ENCODE results near the gene MAN1C1. TPM values are rescaled to one million over a fixed set of nuclear protein-coding genes. Genes with fewer than 3 reads are reported as not detected.

Gene MAN1C1
- total and polyA plus RNA-seq, 8 donors, result 4.3 to 33.9 (median 6.1) TPM

GRCh38 chr1:25651036-25651640 is 34.5 kb downstream of the MAN1C1 start:
- Histone ChIP-seq H3K4me1 (peaks cover 9 to 53% (median 29%) of the 10 kb centered on the region in 4 donors), H3K4me3 (no peak overlapping the region), H3K27me3 (no peaks in the 10 kb centered on the region), H3K36me3 (peaks cover 0 to 3% (median under 1%) of the 10 kb centered on the region in 4 donors), H3K9me3 (no peaks in the 10 kb centered on the region), H3K27ac (peak overlapping the region in 1 of 5 donors; percentile 54)
- WGBS, 5 donors, result 93 to 99% (median 94%) methylated on average over 5 to 8 of the region's 8 CpGs
- no peak for DNase-seq
- intact Hi-C loops (cut with DNase I; ENCODE audit: low total_unique reads), result no loop called here
- TF ChIP-seq EP300 (IDR thresholded peaks at IDR 0.05), result no peak
- TF ChIP-seq CTCF (IDR thresholded peaks at IDR 0.05), result no peak
- no peak for TF ChIP-seq POLR2A (IDR thresholded peaks at IDR 0.05)
- TF ChIP-seq POLR2AphosphoS5 (IDR thresholded peaks at IDR 0.05), result no peak

DNA sequence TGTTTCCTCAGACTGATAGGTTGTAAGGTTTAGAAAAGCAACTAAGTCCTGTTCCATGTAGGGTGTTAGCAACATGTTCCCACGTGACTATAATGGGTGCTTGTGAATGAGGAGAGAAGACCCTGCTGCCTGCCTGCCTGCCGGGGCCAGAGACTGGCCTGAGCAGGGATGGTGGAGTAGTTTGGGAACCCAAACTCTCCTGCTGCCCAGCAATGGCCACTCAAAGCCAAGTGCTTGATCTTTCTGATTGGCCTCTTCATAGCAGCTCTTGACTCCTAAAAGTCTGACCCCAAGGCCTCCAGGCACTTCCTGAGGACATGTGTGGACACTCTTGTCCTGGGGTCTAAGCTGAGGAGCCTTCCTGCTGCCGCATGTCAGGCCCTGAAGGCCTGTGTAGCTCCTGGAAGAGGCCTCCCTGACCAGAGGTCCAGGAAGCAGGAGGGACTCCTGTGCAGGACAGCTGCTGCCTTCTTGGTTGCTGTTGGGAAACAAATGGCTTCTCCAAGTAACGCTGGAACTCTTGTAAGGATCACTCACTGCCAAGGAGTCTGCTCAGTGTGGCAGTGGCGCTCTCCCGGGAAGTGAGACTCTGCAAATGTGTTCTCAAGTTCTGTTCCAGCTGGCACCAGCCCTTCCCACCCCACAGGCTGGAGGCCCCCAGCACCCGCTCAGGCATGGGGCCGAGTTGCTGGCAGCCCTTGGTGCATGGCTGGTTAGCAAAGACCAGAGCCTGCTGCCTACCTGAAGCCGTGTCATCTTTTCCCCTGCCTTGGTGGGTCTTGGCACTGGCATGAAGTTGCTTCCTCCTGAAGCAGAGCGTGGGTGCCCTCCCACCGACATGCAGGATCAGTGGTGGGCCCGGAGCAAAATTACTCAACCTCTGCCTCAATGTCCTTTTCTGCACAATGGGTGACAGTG is 35.5 kb downstream of the MAN1C1 start:
- Histone ChIP-seq H3K4me1 (peaks cover 9 to 53% (median 29%) of the 10 kb centered on the region in 4 donors), H3K4me3 (no peak overlapping the region), H3K36me3 (no peaks in the 10 kb centered on the region), H3K27me3 (no peaks in the 10 kb centered on the region), H3K9me3 (no peaks in the 10 kb centered on the region), H3K27ac (peak overlapping the region in 1 of 5 donors; percentile 54)
- WGBS, 5 donors, result 81 to 93% (median 89%) methylated on average over 6 to 12 of the region's 12 CpGs
- intact Hi-C loops (cut with DNase I; ENCODE audit: low total_unique reads), result no loop called here
- DNase-seq, result no peak
- no peak for TF ChIP-seq CTCF (IDR thresholded peaks at IDR 0.05)
- peak in 1 of 3 donors; percentile 10 for TF ChIP-seq POLR2AphosphoS5 (IDR thresholded peaks at IDR 0.05)
- TF ChIP-seq POLR2A (IDR thresholded peaks at IDR 0.05), result no peak
- TF ChIP-seq EP300 (IDR thresholded peaks at IDR 0.05), result no peak

GRCh38 chr1:25653558-25653957 is 37.0 kb downstream of the MAN1C1 start:
- DNase-seq, result no peak
- Histone ChIP-seq H3K4me1 (peaks cover 9 to 52% (median 29%) of the 10 kb centered on the region in 4 donors), H3K36me3 (no peaks in the 10 kb centered on the region), H3K9me3 (no peaks in the 10 kb centered on the region), H3K27ac (peak overlapping the region in 1 of 5 donors; percentile 54), H3K4me3 (no peak overlapping the region), H3K27me3 (no peaks in the 10 kb centered on the region)
- TF ChIP-seq EP300 (IDR thresholded peaks at IDR 0.05) (no peak), POLR2A (IDR thresholded peaks at IDR 0.05) (no peak), CTCF (IDR thresholded peaks at IDR 0.05) (no peak), POLR2AphosphoS5 (IDR thresholded peaks at IDR 0.05) (no peak)
- WGBS, 5 donors, result 65 to 79% (median 75%) methylated on average over 7 to 10 of the region's 10 CpGs
- intact Hi-C loops (cut with DNase I; ENCODE audit: low total_unique reads), result no loop called here

- DNase-seq, result no peak
- Histone ChIP-seq H3K4me3 (no peak overlapping the region), H3K27ac (peak overlapping the region in 1 of 5 donors; percentile 54), H3K9me3 (no peaks in the 10 kb centered on the region), H3K27me3 (no peaks in the 10 kb centered on the region), H3K36me3 (no peaks in the 10 kb centered on the region), H3K4me1 (peaks cover 9 to 53% (median 32%) of the 10 kb centered on the region in 4 donors)
- 92 to 96% (median 93%) methylated on average over 6 of the region's 6 CpGs for WGBS, 5 donors
- intact Hi-C loops (cut with DNase I; ENCODE audit: low total_unique reads), result no loop called here
- TF ChIP-seq POLR2AphosphoS5 (IDR thresholded peaks at IDR 0.05) (no peak), CTCF (IDR thresholded peaks at IDR 0.05) (no peak), POLR2A (IDR thresholded peaks at IDR 0.05) (no peak), EP300 (IDR thresholded peaks at IDR 0.05) (no peak)
These were observed 37.6 kb downstream of the MAN1C1 start for GRCh38 chr1:25654109-25654660.
